ENCODE results near the gene XIRP2.

- TF ChIP-seq CTCF (conservative IDR thresholded peaks at IDR 0.05 in 1 of 2, IDR thresholded peaks at IDR 0.05 in 1 of 2; ENCODE audit: extremely low read depth in 1 of 2, insufficient read depth in 1 of 2, low read depth in 1 of 2, low read length in 2 of 2), result no peak
- no peak for TF ChIP-seq EZH2 (IDR thresholded peaks at IDR 0.05; ENCODE audit: borderline replicate concordance, low read length)
These were observed 360.9 kb downstream of the XIRP2 start for GRCh38 chr2:167249197-167249596.
